Measurements from ENCODE around the gene CFAP410.
A peak's percentile ranks its signal among the peaks of the same experiment; 100 is the strongest.
"Not testable (repeated sequence)": the region's sequence is repeated elsewhere in the genome, so short reads cannot be mapped to it uniquely, and the experiment has no call there.

The CFAP410 gene

GRCh38 chr21:44314128-44314527 is 25.1 kb downstream of the CFAP410 start:
- DNase-seq = no peak

GRCh38 chr21:44313451-44313850 is 25.7 kb downstream of the CFAP410 start:
- no peak for DNase-seq

DNA sequence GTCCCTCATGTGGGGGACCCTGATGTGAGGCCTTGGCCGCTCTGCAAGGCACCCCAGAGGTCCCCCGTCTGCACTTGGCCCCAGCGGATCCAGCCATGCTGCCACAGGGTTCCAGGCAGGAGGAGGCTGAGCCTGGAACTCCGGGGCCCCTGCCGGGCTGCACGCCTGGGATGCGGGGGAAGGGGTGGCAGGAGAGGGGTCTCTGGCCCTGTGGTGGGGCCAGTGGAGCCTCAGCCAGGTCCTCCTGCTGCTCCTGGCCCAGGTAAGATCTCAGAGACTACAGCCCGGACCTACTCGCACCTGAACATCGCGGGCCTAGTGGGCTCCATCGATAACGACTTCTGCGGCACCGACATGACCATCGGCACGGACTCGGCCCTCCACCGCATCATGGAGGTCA is 26.5 kb downstream of the CFAP410 start:
- no peak for DNase-seq

DNA sequence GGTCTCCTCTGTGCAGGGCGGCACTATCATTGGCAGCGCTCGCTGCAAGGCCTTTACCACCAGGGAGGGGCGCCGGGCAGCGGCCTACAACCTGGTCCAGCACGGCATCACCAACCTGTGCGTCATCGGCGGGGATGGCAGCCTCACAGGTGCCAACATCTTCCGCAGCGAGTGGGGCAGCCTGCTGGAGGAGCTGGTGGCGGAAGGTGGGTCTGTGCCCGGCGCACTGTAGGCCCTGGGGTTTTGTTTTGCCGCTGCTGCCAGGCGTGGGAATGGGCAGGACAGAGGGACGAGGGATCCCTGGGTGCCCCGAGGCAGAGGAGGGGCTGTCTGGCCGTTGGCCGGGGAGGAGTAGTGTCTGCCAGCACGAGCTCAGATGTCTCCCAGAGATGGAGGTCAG is 27.1 kb downstream of the CFAP410 start:
- DNase-seq = no peak

GRCh38 chr21:44310628-44311507 is 28.3 kb downstream of the CFAP410 start:
- DNase-seq = no peak

DNA sequence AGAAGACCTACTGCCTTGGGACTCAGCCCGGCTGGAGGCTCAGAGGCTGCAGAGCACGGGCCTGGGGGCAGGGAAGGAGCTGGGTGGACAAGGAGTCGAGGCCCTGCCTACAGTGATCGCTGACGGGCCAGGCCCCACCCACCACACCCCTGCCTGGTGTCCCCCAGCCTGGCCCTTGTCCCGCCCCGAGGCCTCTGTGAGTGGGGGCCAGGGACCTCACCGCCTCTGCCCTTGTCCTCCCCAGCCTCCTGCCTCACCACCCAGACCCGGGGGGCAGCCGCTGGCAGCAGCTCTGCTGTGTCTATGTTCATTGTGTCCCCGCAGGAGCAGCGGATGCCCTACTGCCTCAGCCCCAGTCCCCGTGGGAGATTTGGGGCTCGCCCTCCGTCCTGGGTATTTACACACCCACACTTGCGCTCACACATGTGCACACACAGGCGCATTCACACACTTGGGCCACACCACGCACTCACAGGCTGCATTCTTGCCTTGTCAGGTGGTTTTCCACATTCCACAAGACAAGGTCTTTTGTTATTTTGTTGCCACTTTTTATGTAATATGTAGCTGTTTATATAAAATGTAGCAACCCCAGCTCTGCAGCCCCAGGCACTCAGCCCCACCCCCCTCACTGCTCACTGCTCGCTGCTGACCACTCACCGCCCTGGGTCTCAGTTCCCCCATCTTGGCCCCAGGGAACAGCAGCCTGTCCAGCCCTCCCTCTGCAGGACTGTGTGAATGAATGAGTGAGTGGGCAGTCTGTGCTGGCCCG is 32.1 kb downstream of the CFAP410 start:
- no peak for DNase-seq

GRCh38 chr21:44305691-44306090 is 33.5 kb downstream of the CFAP410 start:
- no peak for DNase-seq

DNA sequence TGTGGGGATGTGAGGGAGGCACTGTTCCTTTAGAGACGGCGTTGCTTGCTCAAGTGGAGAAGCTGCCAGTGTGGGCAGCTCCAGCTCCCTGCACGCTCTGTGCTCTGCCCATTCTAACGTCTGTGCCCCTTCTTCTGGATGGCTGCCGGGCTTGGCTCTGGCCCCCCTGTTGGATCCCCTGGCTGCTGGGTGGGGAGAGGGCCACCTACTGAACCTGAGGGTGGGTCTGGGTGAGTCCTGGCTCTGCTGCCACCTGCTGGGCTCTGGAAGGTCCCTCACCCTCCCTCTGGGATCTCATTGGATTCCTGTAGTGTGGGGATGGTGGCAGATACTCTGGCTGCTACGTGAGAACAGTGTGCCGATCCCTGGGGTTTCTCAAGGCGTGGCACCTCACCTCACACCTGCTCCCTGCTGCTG is 34.3 kb downstream of the CFAP410 start:
- peak; percentile 74 for DNase-seq

GRCh38 chr21:44304011-44304616 is 35.1 kb downstream of the CFAP410 start:
- DNase-seq = no peak

DNA sequence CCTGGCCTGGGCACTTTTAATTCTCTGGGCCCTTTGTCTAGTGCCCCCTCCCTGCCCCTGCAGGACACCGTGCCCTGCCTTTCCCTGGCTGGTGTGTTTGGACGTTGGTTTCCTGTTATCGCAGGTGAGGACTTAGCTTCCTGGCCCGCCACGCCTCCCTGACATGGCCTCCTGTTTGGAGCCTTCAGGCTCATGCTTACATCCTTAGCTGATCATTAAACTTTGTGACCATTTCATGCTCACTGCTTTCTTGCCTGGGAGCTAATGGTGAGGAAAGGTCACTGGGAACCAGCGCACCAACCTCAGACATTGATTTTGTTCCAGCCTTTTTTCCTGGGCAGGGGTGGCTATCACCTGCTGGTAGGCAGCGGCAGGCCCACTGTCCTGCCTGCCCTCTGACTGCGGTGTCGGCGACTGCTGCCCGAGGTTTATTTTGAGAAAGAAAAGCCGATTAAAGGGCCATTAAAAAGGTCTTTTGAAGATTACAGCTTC is 35.7 kb downstream of the CFAP410 start:
- DNase-seq = no peak

GRCh38 chr21:44302573-44303401 is 36.4 kb downstream of the CFAP410 start:
- DNase-seq = not testable (repeated sequence)

- no peak for DNase-seq
These were observed 37.2 kb downstream of the CFAP410 start for GRCh38 chr21:44301961-44302406.

GRCh38 chr21:44301141-44301540 is 38.0 kb downstream of the CFAP410 start:
- no peak for DNase-seq

- DNase-seq = no peak
These were observed 38.8 kb downstream of the CFAP410 start for GRCh38 chr21:44300262-44300959.

DNA sequence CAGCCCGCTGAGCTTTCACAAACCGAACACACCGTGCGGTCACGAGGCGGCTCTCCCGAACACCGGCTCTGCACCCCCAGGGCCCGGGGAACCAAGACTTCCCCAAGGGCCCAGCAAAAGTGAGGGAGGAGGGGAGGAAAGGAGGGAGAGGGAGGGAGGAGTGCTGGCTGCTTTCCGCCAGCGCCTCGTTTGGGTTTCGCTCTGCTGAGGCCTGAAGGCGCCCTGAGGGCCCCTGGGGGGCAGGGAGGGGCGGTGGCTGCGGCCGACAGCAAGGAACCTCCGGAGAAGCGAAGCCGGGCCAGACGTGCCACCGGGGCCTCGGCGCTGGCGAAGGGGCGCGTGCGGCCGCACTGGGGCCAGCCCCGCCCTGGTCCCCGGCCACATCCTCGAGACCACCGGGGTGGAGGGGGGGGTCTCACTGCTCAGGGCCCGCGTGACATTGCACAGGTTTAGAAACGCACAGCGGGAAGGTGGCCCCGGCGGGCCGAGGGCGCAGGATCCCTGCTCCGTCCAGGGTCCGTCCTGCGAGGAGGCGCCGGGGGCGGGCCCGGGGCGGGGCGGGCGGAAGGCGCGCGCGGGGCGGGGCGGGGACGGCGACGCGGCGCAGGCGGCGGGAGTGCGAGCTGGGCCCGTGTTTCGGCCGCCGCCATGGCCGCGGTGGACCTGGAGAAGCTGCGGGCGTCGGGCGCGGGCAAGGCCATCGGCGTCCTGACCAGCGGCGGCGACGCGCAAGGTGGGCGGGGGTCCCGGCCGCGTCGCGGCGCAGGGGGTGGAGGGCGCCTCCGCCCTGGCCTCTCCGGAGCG is 39.5 kb downstream of the CFAP410 start, which contains the start of gene PFKL:
Gene PFKL (plus strand): TSS at position 596 of the 804 bp plus-strand sequence. CDS start 53 bp downstream, at position 649.
- peak; percentile 47 for DNase-seq

- DNase-seq = no peak
These were observed 40.1 kb downstream of the CFAP410 start for GRCh38 chr21:44299085-44299457.

DNA sequence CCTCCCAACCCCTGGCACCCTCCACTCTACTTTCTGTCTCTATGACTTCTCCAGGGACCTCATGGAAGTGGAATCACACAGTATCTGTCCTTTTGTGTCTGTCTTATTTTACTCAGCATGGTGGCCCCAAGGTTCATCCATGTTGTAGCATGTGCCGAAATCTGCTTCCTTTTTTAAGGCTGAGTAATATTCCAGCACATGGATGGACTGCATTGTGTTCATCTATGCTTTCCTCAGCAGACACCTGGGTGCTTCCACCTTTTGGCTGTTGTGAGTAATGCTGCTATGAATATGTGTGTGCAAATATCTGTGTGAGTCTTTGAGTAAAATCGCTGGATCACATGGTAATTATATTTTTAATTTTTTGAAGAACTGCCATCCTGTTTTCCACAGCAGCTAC is 40.9 kb downstream of the CFAP410 start:
- DNase-seq = peak; percentile 19

DNA sequence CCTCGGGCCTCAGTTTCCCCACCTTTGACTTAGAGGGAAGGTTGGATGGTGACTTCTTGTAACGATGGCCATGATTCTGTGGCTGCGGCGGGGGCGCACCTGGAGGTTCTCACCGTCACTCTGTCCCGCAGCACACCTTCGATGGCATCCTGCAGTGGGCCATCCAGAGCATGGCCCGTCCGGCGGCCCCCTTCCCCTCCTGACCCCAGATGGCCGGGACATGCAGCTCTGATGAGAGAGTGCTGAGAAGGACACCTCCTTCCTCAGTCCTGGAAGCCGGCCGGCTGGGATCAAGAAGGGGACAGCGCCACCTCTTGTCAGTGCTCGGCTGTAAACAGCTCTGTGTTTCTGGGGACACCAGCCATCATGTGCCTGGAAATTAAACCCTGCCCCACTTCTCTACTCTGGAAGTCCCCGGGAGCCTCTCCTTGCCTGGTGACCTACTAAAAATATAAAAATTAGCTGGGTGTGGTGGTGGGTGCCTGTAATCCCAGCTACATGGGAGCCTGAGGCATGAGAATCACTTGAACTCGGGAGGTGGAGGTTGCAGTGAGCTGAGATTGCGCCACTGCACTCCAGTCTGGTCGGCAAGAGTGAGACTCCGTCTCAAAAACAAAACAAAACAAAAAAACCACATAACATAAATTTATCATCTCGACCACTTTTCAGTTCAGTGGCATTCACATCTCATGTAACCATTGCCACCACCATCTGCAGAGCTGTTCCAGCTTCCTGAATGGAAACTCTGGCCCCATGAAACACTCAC is 41.5 kb downstream of the CFAP410 start:
- DNase-seq = peak; percentile 80

- DNase-seq = no peak
These were observed 42.3 kb downstream of the CFAP410 start for GRCh38 chr21:44296916-44297315.

DNA sequence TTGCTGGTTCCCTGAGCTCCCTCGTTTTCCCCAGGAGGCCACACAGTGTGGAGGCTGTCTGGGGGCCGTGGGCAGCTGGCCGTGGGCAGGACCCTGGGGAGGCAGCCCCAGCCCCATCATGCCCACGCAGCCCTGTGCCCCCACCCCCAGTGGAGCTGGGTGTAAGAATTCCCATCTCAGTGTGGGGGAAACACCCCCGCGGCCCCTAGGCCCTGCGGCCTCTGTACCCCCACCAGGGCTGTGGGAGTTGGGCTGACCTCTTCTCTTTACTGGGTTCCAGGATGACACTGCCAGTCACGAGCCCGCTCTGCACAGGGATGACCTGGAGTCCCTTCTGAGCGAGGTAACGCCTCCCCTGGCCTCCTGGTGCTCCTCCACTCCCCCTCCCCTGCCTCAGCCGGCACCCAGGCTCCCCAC is 43.1 kb downstream of the CFAP410 start:
- no peak for DNase-seq
